ENCODE measurements around the gene STAT3. TPM values are rescaled to one million over a fixed set of nuclear protein-coding genes. Genes with fewer than 3 reads are reported as not detected.

STAT3 gene
- total RNA-seq, 1 donor from 2014 or later, result 68.0 TPM

GRCh38 chr17:42282478-42283080, 105.7 kb downstream of the STAT3 start:
- peaks cover 3% of the 10 kb centered on the region for H3K4me1 Mint-ChIP-seq (ENCODE audit: low read depth, unreplicated experiment)
- DNase-seq, result no peak
- H3K9me3 Mint-ChIP-seq (ENCODE audit: unreplicated experiment), result peaks cover 6% of the 10 kb centered on the region
- no peak for TF ChIP-seq CTCF (IDR thresholded peaks at IDR 0.05; ENCODE audit: partially characterized antibody, unreplicated experiment)
- H3K4me3 Mint-ChIP-seq (ENCODE audit: unreplicated experiment), result no peak overlapping the region
- H3K27me3 Mint-ChIP-seq (ENCODE audit: unreplicated experiment), result peaks cover 5% of the 10 kb centered on the region
- H3K36me3 Mint-ChIP-seq (ENCODE audit: unreplicated experiment), result peaks cover 4% of the 10 kb centered on the region
- no peak overlapping the region for H3K27ac Mint-ChIP-seq (ENCODE audit: unreplicated experiment)

- Mint-ChIP-seq H3K27ac (ENCODE audit: unreplicated experiment) (no peak overlapping the region), H3K9me3 (ENCODE audit: unreplicated experiment) (peaks cover 6% of the 10 kb centered on the region), H3K4me3 (ENCODE audit: unreplicated experiment) (no peak overlapping the region), H3K4me1 (ENCODE audit: low read depth, unreplicated experiment) (peaks cover 5% of the 10 kb centered on the region), H3K27me3 (ENCODE audit: unreplicated experiment) (peaks cover 9% of the 10 kb centered on the region), H3K36me3 (ENCODE audit: unreplicated experiment) (peaks cover 4% of the 10 kb centered on the region)
- no peak for DNase-seq
- TF ChIP-seq CTCF (IDR thresholded peaks at IDR 0.05; ENCODE audit: partially characterized antibody, unreplicated experiment), result no peak
Observed at GRCh38 chr17:42281571-42282096, 106.6 kb downstream of the STAT3 start.

- TF ChIP-seq CTCF (IDR thresholded peaks at IDR 0.05; ENCODE audit: partially characterized antibody, unreplicated experiment), result no peak
- H3K27ac Mint-ChIP-seq (ENCODE audit: unreplicated experiment), result no peak overlapping the region
- H3K27me3 Mint-ChIP-seq (ENCODE audit: unreplicated experiment), result peaks cover 14% of the 10 kb centered on the region
- DNase-seq, result no peak
- peaks cover 4% of the 10 kb centered on the region for H3K36me3 Mint-ChIP-seq (ENCODE audit: unreplicated experiment)
- peaks cover 10% of the 10 kb centered on the region for H3K9me3 Mint-ChIP-seq (ENCODE audit: unreplicated experiment)
- no peak overlapping the region for H3K4me3 Mint-ChIP-seq (ENCODE audit: unreplicated experiment)
- peaks cover 8% of the 10 kb centered on the region for H3K4me1 Mint-ChIP-seq (ENCODE audit: low read depth, unreplicated experiment)
Observed at GRCh38 chr17:42279776-42280630, 108.2 kb downstream of the STAT3 start.

- H3K36me3 Mint-ChIP-seq (ENCODE audit: unreplicated experiment), result peaks cover 4% of the 10 kb centered on the region
- H3K27ac Mint-ChIP-seq (ENCODE audit: unreplicated experiment), result peak overlapping the region; percentile 48
- no peak for DNase-seq
- H3K4me3 Mint-ChIP-seq (ENCODE audit: unreplicated experiment), result peak overlapping the region; percentile 72
- H3K4me1 Mint-ChIP-seq (ENCODE audit: low read depth, unreplicated experiment), result peaks cover 19% of the 10 kb centered on the region
- peaks cover 8% of the 10 kb centered on the region for H3K9me3 Mint-ChIP-seq (ENCODE audit: unreplicated experiment)
- no peak for TF ChIP-seq CTCF (IDR thresholded peaks at IDR 0.05; ENCODE audit: partially characterized antibody, unreplicated experiment)
- H3K27me3 Mint-ChIP-seq (ENCODE audit: unreplicated experiment), result peaks cover 16% of the 10 kb centered on the region
Observed at GRCh38 chr17:42277342-42277712, 110.9 kb downstream of the STAT3 start.

All from glutamatergic neuron (in vitro differentiated cells).